OCI-LY3 (cell line): ENCODE measurements around the gene AFF2.

Experiments
- EZH2phosphoT487 ChIP-seq: fragments of 200-600 bp; shearing (Covaris generic); IDR thresholded peaks from 2 replicates; pipeline ENCODE4 v1.6.1; 2018; ENCODE audit warnings: antibody characterized with exemption, mixed run types, low read depth
- TF ChIP-seq, protein P1 (sequence below): fragments of 200-600, 300-600 bp; sonication (generic); IDR thresholded peaks from 2 replicates; pipeline ENCODE4 v1.5.1; 2014; ENCODE audit warnings: antibody characterized with exemption, low read length, low read depth

GRCh38 chrX:148913971-148914370 lies 413.6 kb downstream of the AFF2 start:
- TF ChIP-seq, protein P1, sequence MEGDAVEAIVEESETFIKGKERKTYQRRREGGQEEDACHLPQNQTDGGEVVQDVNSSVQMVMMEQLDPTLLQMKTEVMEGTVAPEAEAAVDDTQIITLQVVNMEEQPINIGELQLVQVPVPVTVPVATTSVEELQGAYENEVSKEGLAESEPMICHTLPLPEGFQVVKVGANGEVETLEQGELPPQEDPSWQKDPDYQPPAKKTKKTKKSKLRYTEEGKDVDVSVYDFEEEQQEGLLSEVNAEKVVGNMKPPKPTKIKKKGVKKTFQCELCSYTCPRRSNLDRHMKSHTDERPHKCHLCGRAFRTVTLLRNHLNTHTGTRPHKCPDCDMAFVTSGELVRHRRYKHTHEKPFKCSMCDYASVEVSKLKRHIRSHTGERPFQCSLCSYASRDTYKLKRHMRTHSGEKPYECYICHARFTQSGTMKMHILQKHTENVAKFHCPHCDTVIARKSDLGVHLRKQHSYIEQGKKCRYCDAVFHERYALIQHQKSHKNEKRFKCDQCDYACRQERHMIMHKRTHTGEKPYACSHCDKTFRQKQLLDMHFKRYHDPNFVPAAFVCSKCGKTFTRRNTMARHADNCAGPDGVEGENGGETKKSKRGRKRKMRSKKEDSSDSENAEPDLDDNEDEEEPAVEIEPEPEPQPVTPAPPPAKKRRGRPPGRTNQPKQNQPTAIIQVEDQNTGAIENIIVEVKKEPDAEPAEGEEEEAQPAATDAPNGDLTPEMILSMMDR, result no peak
- no peak for TF ChIP-seq EZH2phosphoT487
